H1 (cell line): ENCODE measurements around the gene TEF. TPM values are rescaled to one million over a fixed set of nuclear protein-coding genes. Genes with fewer than 3 reads are reported as not detected.

ENCODE experiments used
- CTCF ChIA-PET: fragments of 300-600 bp; sonication (Branson Sonifier 250); formaldehyde crosslinking; loops from one replicate; lab custom pipeline; 2021; ENCODE audit not compliant: partially characterized antibody; lab: Charles Lee
- POLR2A ChIA-PET: fragments of 300-600 bp; sonication (Branson Sonifier 250); formaldehyde crosslinking; loops from one replicate; lab custom pipeline; 2021; ENCODE audit warnings: inconsistent platforms; ENCODE audit not compliant: partially characterized antibody; lab: Charles Lee
- DNase-seq, 2 experiments: peaks; one replicate each; pipeline versions ENCODE4 v3.0.0 to v3.0.0-alpha.2; 2010 to 2022; ENCODE audit warnings: low spot score in 2 of 2, low read depth in 1 of 2, mixed read lengths in 1 of 2
- FAIRE-seq: peaks from 2 replicates; lab custom pipeline; 2011; peaks lifted over from hg19 to GRCh38; lab: Jason Lieb, UNC
- H2AFZ ChIP-seq: 2 replicates; pipeline ENCODE4 v1.8.1; 2012; ENCODE audit warnings: low read length, inconsistent platforms
- H2AK5ac ChIP-seq: 2 replicates; pipeline ENCODE4 v1.6.1; 2013; ENCODE audit warnings: low read depth, low read length
- H2BK120ac ChIP-seq: replicated peaks from 2 replicates; pipeline ENCODE3; 2013; ENCODE audit warnings: low read depth, low read length, inconsistent platforms
- H2BK12ac ChIP-seq: 2 replicates; pipeline ENCODE4 v1.6.1; 2013; ENCODE audit warnings: low read depth, low read length
- H2BK15ac ChIP-seq: 2 replicates; pipeline ENCODE4 v1.6.1; 2013; ENCODE audit warnings: low read length
- H2BK20ac ChIP-seq: 2 replicates; pipeline ENCODE4 v1.6.1; 2013; ENCODE audit warnings: low read length
- H2BK5ac ChIP-seq: 2 replicates; pipeline ENCODE4 v1.6.1; 2013; ENCODE audit warnings: low read depth, low read length
- H3K14ac ChIP-seq: 2 replicates; pipeline ENCODE4 v1.6.1; 2013; ENCODE audit warnings: inconsistent platforms; ENCODE audit not compliant: insufficient read length
- H3K18ac ChIP-seq: 2 replicates; pipeline ENCODE4 v1.6.1; 2013; ENCODE audit warnings: low read length; ENCODE audit errors: extremely low read depth
- H3K23ac ChIP-seq: 2 replicates; pipeline ENCODE4 v1.6.1; 2013; ENCODE audit warnings: inconsistent platforms; ENCODE audit not compliant: insufficient read length
- H3K23me2 ChIP-seq: 2 replicates; pipeline ENCODE4 v1.6.1; 2013; ENCODE audit warnings: low read depth, low read length
- H3K27ac ChIP-seq: 2 replicates; pipeline ENCODE4 v1.6.1; 2011; ENCODE audit warnings: low read depth, low read length, inconsistent platforms
- H3K27me3 ChIP-seq, 4 experiments: replicated peaks in 1 of 4; 1 replicate in 1 of 4; 2 replicates in 3 of 4; pipeline versions ENCODE4 v1.6.1 to v1.8.1; 2011 to 2013; ENCODE audit warnings: low read length in 3 of 4, mild to moderate bottlenecking in 3 of 4, inconsistent platforms in 2 of 4, mixed read lengths in 2 of 4, moderate library complexity in 1 of 4; ENCODE audit not compliant: control insufficient read depth in 3 of 4, insufficient read depth in 3 of 4; ENCODE audit errors: extremely low read depth in 1 of 4
- H3K36me3 ChIP-seq, 4 experiments: 2 replicates each; pipeline versions ENCODE4 v1.6.1 to v1.8.1; 2011 to 2013; ENCODE audit warnings: mild to moderate bottlenecking in 4 of 4, low read length in 3 of 4, moderate library complexity in 2 of 4, control low read depth in 1 of 4, inconsistent platforms in 1 of 4; ENCODE audit not compliant: insufficient read depth in 4 of 4, control insufficient read depth in 2 of 4
- H3K4ac ChIP-seq: replicated peaks from 2 replicates; pipeline ENCODE3; 2013; ENCODE audit warnings: low read length, low read depth, mixed read lengths, inconsistent platforms; ENCODE audit not compliant: insufficient read length
- H3K4me1 ChIP-seq, 4 experiments: replicated peaks in 1 of 4; 1 replicate in 1 of 4; 2 replicates in 3 of 4; pipeline versions ENCODE4 v1.6.1 to v1.8.1; 2011 to 2013; ENCODE audit warnings: low read length in 3 of 4, inconsistent platforms in 2 of 4, mixed read lengths in 1 of 4; ENCODE audit not compliant: insufficient read depth in 4 of 4, control insufficient read depth in 3 of 4
- H3K4me2 ChIP-seq, 2 experiments: 2 replicates each; pipeline versions ENCODE4 v1.6.1 to v1.8.1; 2011 to 2013; ENCODE audit warnings: low read depth in 2 of 2, low read length in 2 of 2, control low read depth in 1 of 2, inconsistent platforms in 1 of 2, mild to moderate bottlenecking in 1 of 2; ENCODE audit not compliant: insufficient read depth in 1 of 2
- H3K4me3 ChIP-seq, 4 experiments: fragments of 200-600, 300-600 bp in 1 of 4; sonication (generic), shearing (Covaris generic), sonication (Bioruptor Twin) in 1 of 4; 2 replicates each; pipeline versions ENCODE4 v1.5.1 to v1.8.1; 2011 to 2016; ENCODE audit warnings: low read length in 4 of 4, low read depth in 3 of 4, control low read depth in 2 of 4, inconsistent platforms in 2 of 4, mild to moderate bottlenecking in 2 of 4, mixed read lengths in 1 of 4, moderate library complexity in 1 of 4; ENCODE audit not compliant: insufficient read depth in 2 of 4; ENCODE audit errors: extremely low read depth in 1 of 4
- H3K56ac ChIP-seq: replicated peaks from 2 replicates; pipeline ENCODE3; 2013; ENCODE audit warnings: low read depth, mild to moderate bottlenecking, mixed read lengths, low read length, inconsistent platforms; ENCODE audit not compliant: insufficient read length
- H3K79me1 ChIP-seq: 2 replicates; pipeline ENCODE4 v1.6.1; 2013; ENCODE audit warnings: low read depth, low read length, control low read depth
- H3K79me2 ChIP-seq, 2 experiments: 2 replicates each; pipeline versions ENCODE4 v1.6.1 to v1.8.1; 2012 to 2013; ENCODE audit warnings: low read length in 2 of 2, mild to moderate bottlenecking in 2 of 2, inconsistent platforms in 1 of 2; ENCODE audit not compliant: insufficient read depth in 2 of 2, control insufficient read depth in 1 of 2
- H3K9ac ChIP-seq, 4 experiments: replicated peaks in 1 of 4; 1 replicate in 1 of 4; 2 replicates in 3 of 4; pipeline versions ENCODE4 v1.6.1 to v1.8.1; 2011 to 2013; ENCODE audit warnings: low read depth in 3 of 4, low read length in 3 of 4, control low read depth in 2 of 4, mild to moderate bottlenecking in 2 of 4, moderate library complexity in 2 of 4, inconsistent platforms in 1 of 4; ENCODE audit errors: extremely low read depth in 1 of 4
- H3K9me3 ChIP-seq, 2 experiments: 2 replicates each; pipeline versions ENCODE4 v1.6.1 to v1.8.1; 2012 to 2013; ENCODE audit warnings: mild to moderate bottlenecking in 2 of 2, moderate library complexity in 2 of 2, control low read depth in 1 of 2, inconsistent platforms in 1 of 2, low read depth in 1 of 2, low read length in 1 of 2, mixed read lengths in 1 of 2; ENCODE audit not compliant: insufficient read depth in 2 of 2
- H4K20me1 ChIP-seq, 2 experiments: replicated peaks in 1 of 2; 2 replicates each; pipeline versions ENCODE3 to v1.8.1; 2011 to 2013; ENCODE audit warnings: inconsistent platforms in 2 of 2, low read length in 2 of 2, mild to moderate bottlenecking in 1 of 2; ENCODE audit not compliant: insufficient read depth in 2 of 2, control insufficient read depth in 1 of 2
- H4K5ac ChIP-seq: 2 replicates; pipeline ENCODE4 v1.6.1; 2013; ENCODE audit warnings: low read length, low read depth, mixed read lengths, inconsistent platforms; ENCODE audit not compliant: insufficient read length
- H4K8ac ChIP-seq: 2 replicates; pipeline ENCODE4 v1.8.0; 2013; ENCODE audit warnings: mild to moderate bottlenecking, moderate library complexity, low read length, inconsistent platforms; ENCODE audit not compliant: insufficient read depth; ENCODE audit errors: extremely low read depth
- H4K91ac ChIP-seq: replicated peaks from 2 replicates; pipeline ENCODE3; 2013; ENCODE audit warnings: low read length, mixed read lengths, inconsistent platforms; ENCODE audit not compliant: insufficient read length
- SIX5 ChIP-seq: IDR thresholded peaks from 2 replicates; pipeline ENCODE4 v1.6.1; 2011; ENCODE audit warnings: mild to moderate bottlenecking, low read depth, low read length
- WGBS, 2 experiments: shearing (Covaris generic) in 1 of 2; methylation state at CpG; one replicate each; pipeline versions ENCODE4 v1.1.6 to v1.1.7; 2013 to 2015; ENCODE audit warnings: low lambda C conversion rate in 2 of 2, mixed read lengths in 2 of 2, inconsistent platforms in 1 of 2, low coverage in 1 of 2, missing lambda C conversion rate in 1 of 2; ENCODE audit not compliant: insufficient replicate concordance in 2 of 2, insufficient coverage in 1 of 2, insufficient read length in 1 of 2; ENCODE audit errors: extremely low coverage in 1 of 2, missing lambda C conversion rate in 1 of 2; 5-methylcytosine and 5-hydroxymethylcytosine counted together
- polyA plus RNA-seq, 7 experiments: library from polyadenylated mRNA; depleted of rRNA in 3 of 7; stranded (reverse) in 5 of 7; unstranded in 2 of 7; fragments of >200 nt in 5 of 7; fragments of 200-250 nt in 2 of 7; gene quantifications; 1 replicate in 5 of 7; 2 replicates in 1 of 7; 4 replicates in 1 of 7; pipeline versions ENCODE4 v1.2.1 to v1.2.3, GENCODE V29; 2011 to 2013; ENCODE audit warnings: missing spikeins in 2 of 7, mixed read lengths in 2 of 7
- total RNA-seq: library from RNA; stranded (reverse); fragmentation: NEBNext Ultra II Directional; extraction: Animal tissue kit (Norgen Biotek cat#: 25700); gene quantifications from 2 replicates; pipeline ENCODE4 v1.2.1, GENCODE V29; 2021

Gene TEF
- total and polyA plus RNA-seq, 2 of the 8 experiments (the other 6 are each of a cell fraction or from before 2014, with no cell fraction given): 7.4 to 9.0 TPM

DNA sequence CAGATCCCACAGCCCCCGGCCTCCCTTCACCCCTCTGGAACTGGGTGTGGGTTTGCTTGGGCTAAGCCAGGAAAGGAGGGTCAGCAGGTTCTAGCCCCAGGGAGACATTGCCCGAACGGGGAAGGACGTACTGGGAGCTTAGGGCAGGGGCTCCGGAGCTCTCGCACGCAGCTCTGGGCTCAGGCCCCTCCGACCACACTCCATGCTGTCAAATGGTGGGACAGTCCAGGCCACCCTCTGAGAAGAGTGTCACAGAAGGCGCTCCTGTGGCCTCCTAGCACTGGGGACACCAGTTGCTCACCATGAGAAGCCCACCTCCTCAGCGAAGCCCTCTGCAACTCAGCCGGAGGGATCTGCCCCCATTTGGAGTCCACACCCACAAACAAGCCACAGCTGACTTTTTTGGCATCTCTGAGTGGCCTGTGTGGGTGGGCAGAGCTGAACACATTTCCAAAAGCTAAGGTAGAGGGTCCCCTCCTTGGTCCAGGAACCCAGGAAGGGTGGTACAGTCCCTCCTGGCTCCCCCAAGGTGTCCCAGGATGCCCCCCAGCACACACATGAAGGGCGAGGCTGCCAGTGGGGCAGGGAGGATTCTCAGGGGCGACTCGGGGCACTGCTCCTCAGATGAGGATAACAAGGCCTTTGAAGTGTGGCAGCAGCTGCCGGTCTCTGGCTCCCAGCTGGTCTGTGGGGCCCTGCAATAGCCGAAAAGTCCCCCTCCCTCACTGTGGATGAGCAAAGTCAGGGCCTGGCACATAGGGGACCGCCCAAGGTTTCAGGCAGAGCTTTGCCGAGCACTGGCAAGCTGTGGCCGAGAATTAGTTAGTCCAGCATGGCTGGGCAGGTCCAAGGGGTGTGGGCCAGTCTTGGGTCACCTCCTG, 13.0 kb upstream of the TEF start:
- no peaks in the 10 kb centered on the region for H3K9me3 ChIP-seq
- no peak overlapping the region for H3K14ac ChIP-seq
- H3K9ac ChIP-seq: no peak overlapping the region
- H2AK5ac ChIP-seq: no peak overlapping the region
- H3K79me2 ChIP-seq: no peaks in the 10 kb centered on the region
- no peak overlapping the region for H3K4me3 ChIP-seq
- H4K91ac ChIP-seq: peak overlapping the region; percentile 77
- no peak overlapping the region for H2AFZ ChIP-seq
- no peak overlapping the region for H3K4me2 ChIP-seq
- no peak overlapping the region for H4K5ac ChIP-seq
- H3K36me3 ChIP-seq: no peaks in the 10 kb centered on the region
- H3K23me2 ChIP-seq: no peaks in the 10 kb centered on the region
- H2BK120ac ChIP-seq: no peak overlapping the region
- no peaks in the 10 kb centered on the region for H4K20me1 ChIP-seq
- FAIRE-seq: no peak
- no peak overlapping the region for H3K27ac ChIP-seq
- no peak overlapping the region for H2BK15ac ChIP-seq
- H2BK20ac ChIP-seq: no peak overlapping the region
- H3K79me1 ChIP-seq: no peaks in the 10 kb centered on the region
- no peak overlapping the region for H3K56ac ChIP-seq
- H3K23ac ChIP-seq: no peak overlapping the region
- no peak overlapping the region for H2BK12ac ChIP-seq
- H4K8ac ChIP-seq: no peak overlapping the region; the same call in none of the 2 replicates
- no peak overlapping the region for H3K18ac ChIP-seq
- WGBS, 2 experiments: 84% methylated on average over 19 of the region's 19 CpGs; no CpG with 5 or more reads in 1 of the 2 experiments
- H3K27me3 ChIP-seq: no peaks in the 10 kb centered on the region; a peak in 1 of 7 replicates
- H3K4me1 ChIP-seq: peaks cover 9 to 22% (median 15%) of the 10 kb centered on the region in 4 experiments
- CTCF ChIA-PET: interaction anchor here (0.6 to 1.8 kb wide), 4 partner anchors 11 to 132 kb away, joined by 3 to 5 read pairs (median 3); no protein-coding TSS in a partner anchor
- POLR2A ChIA-PET: interaction anchor here (1.3 to 11.5 kb wide), 4 partner anchors 10 to 44 kb away, joined by 3 to 129 read pairs (median 4); partner anchors contain the start of gene TEF
- H3K4ac ChIP-seq: no peak overlapping the region
- DNase-seq: no peak
- no peak overlapping the region for H2BK5ac ChIP-seq
- TF ChIP-seq SIX5: no peak
